H1 (cell line): ENCODE results near the gene ZBTB20. TPM values are rescaled to one million over a fixed set of nuclear protein-coding genes. Genes with fewer than 3 reads are reported as not detected.

Experiments
- CTCF ChIA-PET: fragments of 300-600 bp; sonication (Branson Sonifier 250); formaldehyde crosslinking; loops from one replicate; lab custom pipeline; 2021; ENCODE audit not compliant: partially characterized antibody; lab: Charles Lee
- POLR2A ChIA-PET: fragments of 300-600 bp; sonication (Branson Sonifier 250); formaldehyde crosslinking; loops from one replicate; lab custom pipeline; 2021; ENCODE audit warnings: inconsistent platforms; ENCODE audit not compliant: partially characterized antibody; lab: Charles Lee
- DNase-seq, 2 experiments: peaks; one replicate each; pipeline versions ENCODE4 v3.0.0 to v3.0.0-alpha.2; 2010 to 2022; ENCODE audit warnings: low spot score in 2 of 2, low read depth in 1 of 2, mixed read lengths in 1 of 2
- FAIRE-seq: peaks from 2 replicates; lab custom pipeline; 2011; peaks lifted over from hg19 to GRCh38; lab: Jason Lieb, UNC
- H2AFZ ChIP-seq: 2 replicates; pipeline ENCODE4 v1.8.1; 2012; ENCODE audit warnings: low read length, inconsistent platforms
- H2AK5ac ChIP-seq: 2 replicates; pipeline ENCODE4 v1.6.1; 2013; ENCODE audit warnings: low read depth, low read length
- H2BK120ac ChIP-seq: replicated peaks from 2 replicates; pipeline ENCODE3; 2013; ENCODE audit warnings: low read depth, low read length, inconsistent platforms
- H2BK12ac ChIP-seq: 2 replicates; pipeline ENCODE4 v1.6.1; 2013; ENCODE audit warnings: low read depth, low read length
- H2BK15ac ChIP-seq: 2 replicates; pipeline ENCODE4 v1.6.1; 2013; ENCODE audit warnings: low read length
- H2BK20ac ChIP-seq: 2 replicates; pipeline ENCODE4 v1.6.1; 2013; ENCODE audit warnings: low read length
- H2BK5ac ChIP-seq: 2 replicates; pipeline ENCODE4 v1.6.1; 2013; ENCODE audit warnings: low read depth, low read length
- H3K14ac ChIP-seq: 2 replicates; pipeline ENCODE4 v1.6.1; 2013; ENCODE audit warnings: inconsistent platforms; ENCODE audit not compliant: insufficient read length
- H3K18ac ChIP-seq: 2 replicates; pipeline ENCODE4 v1.6.1; 2013; ENCODE audit warnings: low read length; ENCODE audit errors: extremely low read depth
- H3K23ac ChIP-seq: 2 replicates; pipeline ENCODE4 v1.6.1; 2013; ENCODE audit warnings: inconsistent platforms; ENCODE audit not compliant: insufficient read length
- H3K23me2 ChIP-seq: 2 replicates; pipeline ENCODE4 v1.6.1; 2013; ENCODE audit warnings: low read depth, low read length
- H3K27ac ChIP-seq: 2 replicates; pipeline ENCODE4 v1.6.1; 2011; ENCODE audit warnings: low read depth, low read length, inconsistent platforms
- H3K27me3 ChIP-seq, 4 experiments: replicated peaks in 1 of 4; 1 replicate in 1 of 4; 2 replicates in 3 of 4; pipeline versions ENCODE4 v1.6.1 to v1.8.1; 2011 to 2013; ENCODE audit warnings: low read length in 3 of 4, mild to moderate bottlenecking in 3 of 4, inconsistent platforms in 2 of 4, mixed read lengths in 2 of 4, moderate library complexity in 1 of 4; ENCODE audit not compliant: control insufficient read depth in 3 of 4, insufficient read depth in 3 of 4; ENCODE audit errors: extremely low read depth in 1 of 4
- H3K36me3 ChIP-seq, 4 experiments: 2 replicates each; pipeline versions ENCODE4 v1.6.1 to v1.8.1; 2011 to 2013; ENCODE audit warnings: mild to moderate bottlenecking in 4 of 4, low read length in 3 of 4, moderate library complexity in 2 of 4, control low read depth in 1 of 4, inconsistent platforms in 1 of 4; ENCODE audit not compliant: insufficient read depth in 4 of 4, control insufficient read depth in 2 of 4
- H3K4ac ChIP-seq: replicated peaks from 2 replicates; pipeline ENCODE3; 2013; ENCODE audit warnings: low read length, low read depth, mixed read lengths, inconsistent platforms; ENCODE audit not compliant: insufficient read length
- H3K4me1 ChIP-seq, 4 experiments: replicated peaks in 1 of 4; 1 replicate in 1 of 4; 2 replicates in 3 of 4; pipeline versions ENCODE4 v1.6.1 to v1.8.1; 2011 to 2013; ENCODE audit warnings: low read length in 3 of 4, inconsistent platforms in 2 of 4, mixed read lengths in 1 of 4; ENCODE audit not compliant: insufficient read depth in 4 of 4, control insufficient read depth in 3 of 4
- H3K4me2 ChIP-seq, 2 experiments: 2 replicates each; pipeline versions ENCODE4 v1.6.1 to v1.8.1; 2011 to 2013; ENCODE audit warnings: low read depth in 2 of 2, low read length in 2 of 2, control low read depth in 1 of 2, inconsistent platforms in 1 of 2, mild to moderate bottlenecking in 1 of 2; ENCODE audit not compliant: insufficient read depth in 1 of 2
- H3K4me3 ChIP-seq, 4 experiments: fragments of 200-600, 300-600 bp in 1 of 4; sonication (generic), shearing (Covaris generic), sonication (Bioruptor Twin) in 1 of 4; 2 replicates each; pipeline versions ENCODE4 v1.5.1 to v1.8.1; 2011 to 2016; ENCODE audit warnings: low read length in 4 of 4, low read depth in 3 of 4, control low read depth in 2 of 4, inconsistent platforms in 2 of 4, mild to moderate bottlenecking in 2 of 4, mixed read lengths in 1 of 4, moderate library complexity in 1 of 4; ENCODE audit not compliant: insufficient read depth in 2 of 4; ENCODE audit errors: extremely low read depth in 1 of 4
- H3K56ac ChIP-seq: replicated peaks from 2 replicates; pipeline ENCODE3; 2013; ENCODE audit warnings: low read depth, mild to moderate bottlenecking, mixed read lengths, low read length, inconsistent platforms; ENCODE audit not compliant: insufficient read length
- H3K79me1 ChIP-seq: 2 replicates; pipeline ENCODE4 v1.6.1; 2013; ENCODE audit warnings: low read depth, low read length, control low read depth
- H3K79me2 ChIP-seq, 2 experiments: 2 replicates each; pipeline versions ENCODE4 v1.6.1 to v1.8.1; 2012 to 2013; ENCODE audit warnings: low read length in 2 of 2, mild to moderate bottlenecking in 2 of 2, inconsistent platforms in 1 of 2; ENCODE audit not compliant: insufficient read depth in 2 of 2, control insufficient read depth in 1 of 2
- H3K9ac ChIP-seq, 4 experiments: replicated peaks in 1 of 4; 1 replicate in 1 of 4; 2 replicates in 3 of 4; pipeline versions ENCODE4 v1.6.1 to v1.8.1; 2011 to 2013; ENCODE audit warnings: low read depth in 3 of 4, low read length in 3 of 4, control low read depth in 2 of 4, mild to moderate bottlenecking in 2 of 4, moderate library complexity in 2 of 4, inconsistent platforms in 1 of 4; ENCODE audit errors: extremely low read depth in 1 of 4
- H3K9me3 ChIP-seq, 2 experiments: 2 replicates each; pipeline versions ENCODE4 v1.6.1 to v1.8.1; 2012 to 2013; ENCODE audit warnings: mild to moderate bottlenecking in 2 of 2, moderate library complexity in 2 of 2, control low read depth in 1 of 2, inconsistent platforms in 1 of 2, low read depth in 1 of 2, low read length in 1 of 2, mixed read lengths in 1 of 2; ENCODE audit not compliant: insufficient read depth in 2 of 2
- H4K20me1 ChIP-seq, 2 experiments: replicated peaks in 1 of 2; 2 replicates each; pipeline versions ENCODE3 to v1.8.1; 2011 to 2013; ENCODE audit warnings: inconsistent platforms in 2 of 2, low read length in 2 of 2, mild to moderate bottlenecking in 1 of 2; ENCODE audit not compliant: insufficient read depth in 2 of 2, control insufficient read depth in 1 of 2
- H4K5ac ChIP-seq: 2 replicates; pipeline ENCODE4 v1.6.1; 2013; ENCODE audit warnings: low read length, low read depth, mixed read lengths, inconsistent platforms; ENCODE audit not compliant: insufficient read length
- H4K8ac ChIP-seq: 2 replicates; pipeline ENCODE4 v1.8.0; 2013; ENCODE audit warnings: mild to moderate bottlenecking, moderate library complexity, low read length, inconsistent platforms; ENCODE audit not compliant: insufficient read depth; ENCODE audit errors: extremely low read depth
- H4K91ac ChIP-seq: replicated peaks from 2 replicates; pipeline ENCODE3; 2013; ENCODE audit warnings: low read length, mixed read lengths, inconsistent platforms; ENCODE audit not compliant: insufficient read length
- BCL11A ChIP-seq, 2 experiments: IDR thresholded peaks; one replicate each; pipeline ENCODE4 v1.6.1; 2011; ENCODE audit warnings: low read depth in 2 of 2, low read length in 2 of 2, mild to moderate bottlenecking in 2 of 2
- CEBPB ChIP-seq: IDR thresholded peaks from 2 replicates; pipeline ENCODE4 v1.6.1; 2012; ENCODE audit warnings: low read depth, low read length
- CREB1 ChIP-seq: IDR thresholded peaks from 2 replicates; pipeline ENCODE4 v1.6.1; 2012; ENCODE audit warnings: inconsistent platforms
- GTF2F1 ChIP-seq: IDR thresholded peaks from 2 replicates; pipeline ENCODE4 v1.6.1; 2012; ENCODE audit warnings: low read depth, low read length, improper control_type of control experiment, borderline replicate concordance
- JUN ChIP-seq: IDR thresholded peaks from 2 replicates; pipeline ENCODE4 v1.6.1; 2011; ENCODE audit warnings: low read depth, mild to moderate bottlenecking, improper control_type of control experiment, low read length
- KDM4A ChIP-seq: IDR thresholded peaks from one replicate; pipeline ENCODE4 v1.7.1; 2012; ENCODE audit warnings: low read depth, mild to moderate bottlenecking, moderate library complexity, low read length, inconsistent platforms; ENCODE audit not compliant: severe bottlenecking
- PHF8 ChIP-seq: fragments of 200-600 bp; sonication (generic); conservative IDR thresholded peaks from 2 replicates; pipeline ENCODE4 v1.7.1; 2012; ENCODE audit warnings: low read depth, mild to moderate bottlenecking, inconsistent platforms, low read length, moderate library complexity
- RXRA ChIP-seq: IDR thresholded peaks from 2 replicates; pipeline ENCODE4 v1.6.1; 2011; ENCODE audit warnings: low read depth, mild to moderate bottlenecking, low read length, moderate library complexity; ENCODE audit not compliant: insufficient read depth
- SRF ChIP-seq: IDR thresholded peaks from 2 replicates; pipeline ENCODE4 v1.6.1; 2011; ENCODE audit warnings: mild to moderate bottlenecking, low read depth, low read length, moderate library complexity
- TAF1 ChIP-seq: IDR thresholded peaks from 2 replicates; pipeline ENCODE4 v1.6.1; 2011; ENCODE audit warnings: mild to moderate bottlenecking, low read depth, low read length
- TBP ChIP-seq: IDR thresholded peaks from 2 replicates; pipeline ENCODE4 v1.6.1; 2011; ENCODE audit warnings: low read depth, low read length, improper control_type of control experiment
- TCF12 ChIP-seq: IDR thresholded peaks from 2 replicates; pipeline ENCODE4 v1.6.1; 2011; ENCODE audit warnings: low read depth, mild to moderate bottlenecking, low read length
- WGBS, 2 experiments: shearing (Covaris generic) in 1 of 2; methylation state at CpG; one replicate each; pipeline versions ENCODE4 v1.1.6 to v1.1.7; 2013 to 2015; ENCODE audit warnings: low lambda C conversion rate in 2 of 2, mixed read lengths in 2 of 2, inconsistent platforms in 1 of 2, low coverage in 1 of 2, missing lambda C conversion rate in 1 of 2; ENCODE audit not compliant: insufficient replicate concordance in 2 of 2, insufficient coverage in 1 of 2, insufficient read length in 1 of 2; ENCODE audit errors: extremely low coverage in 1 of 2, missing lambda C conversion rate in 1 of 2; 5-methylcytosine and 5-hydroxymethylcytosine counted together
- polyA plus RNA-seq, 7 experiments: library from polyadenylated mRNA; depleted of rRNA in 3 of 7; stranded (reverse) in 5 of 7; unstranded in 2 of 7; fragments of >200 nt in 5 of 7; fragments of 200-250 nt in 2 of 7; gene quantifications; 1 replicate in 5 of 7; 2 replicates in 1 of 7; 4 replicates in 1 of 7; pipeline versions ENCODE4 v1.2.1 to v1.2.3, GENCODE V29; 2011 to 2013; ENCODE audit warnings: missing spikeins in 2 of 7, mixed read lengths in 2 of 7
- total RNA-seq: library from RNA; stranded (reverse); fragmentation: NEBNext Ultra II Directional; extraction: Animal tissue kit (Norgen Biotek cat#: 25700); gene quantifications from 2 replicates; pipeline ENCODE4 v1.2.1, GENCODE V29; 2021

ZBTB20 gene
- total and polyA plus RNA-seq, 2 of the 8 experiments (the other 6 are each of a cell fraction or from before 2014, with no cell fraction given) = 0.35 to 1.3 TPM

DNA sequence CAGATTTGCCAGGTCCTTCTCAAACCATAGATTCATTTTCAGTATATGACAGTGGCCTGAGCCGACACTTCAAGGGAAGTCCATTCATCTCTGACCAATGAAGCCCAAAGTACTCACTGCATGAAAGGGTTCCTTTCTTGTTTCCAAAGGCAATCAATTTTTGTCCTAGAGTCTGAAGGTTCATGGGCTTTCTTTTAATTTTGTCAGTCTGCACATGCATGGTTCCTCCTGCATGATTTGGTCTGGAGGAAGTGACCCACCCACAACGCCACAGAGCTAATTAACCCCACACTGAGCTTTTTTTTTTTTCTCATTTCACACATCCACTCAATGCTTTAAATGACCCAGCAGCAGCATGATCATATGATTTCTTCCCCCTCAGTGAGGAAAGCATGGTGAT lies 636.9 kb downstream of the ZBTB20 start:
- Histone ChIP-seq H3K27ac (no peak overlapping the region), H3K9ac (no peak overlapping the region)

More for the DNA sequence above, 636.9 kb downstream of the ZBTB20 start:
- H3K4me1 ChIP-seq = peaks cover 0 to 3% (median 0%) of the 10 kb centered on the region in 4 experiments; a peak in 1 of 7 replicates
- no peak overlapping the region for H3K4me3 ChIP-seq
- no peak overlapping the region for H2AFZ ChIP-seq
- FAIRE-seq (no peak), DNase-seq (no peak)
- no peak overlapping the region for H2BK5ac ChIP-seq
- H2BK120ac ChIP-seq = no peak overlapping the region
- H3K56ac ChIP-seq = no peak overlapping the region
- no peak overlapping the region for H3K18ac ChIP-seq
- 79% methylated on average over 2 of the region's 2 CpGs; no CpG with 5 or more reads in 1 of the 2 experiments for WGBS, 2 experiments
- no peak overlapping the region for H3K4ac ChIP-seq
- ChIA-PET POLR2A (no interaction called here), CTCF (interaction anchor here (0.9 kb wide), 1 partner anchor 17 kb away, joined by 3 read pairs; no protein-coding TSS in a partner anchor)
- H3K79me2 ChIP-seq = no peaks in the 10 kb centered on the region
- H2BK20ac ChIP-seq = no peak overlapping the region
- H2AK5ac ChIP-seq = no peak overlapping the region
- no peak overlapping the region for H4K8ac ChIP-seq
- no peaks in the 10 kb centered on the region for H3K36me3 ChIP-seq
- TF ChIP-seq KDM4A (no peak), TBP (no peak), TCF12 (no peak), JUN (no peak), PHF8 (no peak), GTF2F1 (no peak), BCL11A (IDR thresholded peaks at IDR 0.05; ENCODE audit: low read depth in 2 of 2, low read length in 2 of 2) (no peak), CEBPB (no peak), RXRA (no peak), SRF (no peak), TAF1 (no peak), CREB1 (no peak)
- H3K23ac ChIP-seq = no peak overlapping the region
- no peak overlapping the region for H4K5ac ChIP-seq
- no peaks in the 10 kb centered on the region for H3K79me1 ChIP-seq
- no peaks in the 10 kb centered on the region for H3K27me3 ChIP-seq
- no peak overlapping the region for H3K14ac ChIP-seq
- H3K23me2 ChIP-seq = no peaks in the 10 kb centered on the region
- H3K4me2 ChIP-seq = no peak overlapping the region
- H3K9me3 ChIP-seq = no peaks in the 10 kb centered on the region
- H4K20me1 ChIP-seq = no peaks in the 10 kb centered on the region
- H2BK12ac ChIP-seq = no peak overlapping the region
- H4K91ac ChIP-seq = no peak overlapping the region
- H2BK15ac ChIP-seq = no peak overlapping the region
